ENCODE data around the gene SLC45A2. TPM values are rescaled to one million over a fixed set of nuclear protein-coding genes. Genes with fewer than 3 reads are reported as not detected.

Gene SLC45A2
- polyA plus RNA-seq, 3 donors, result not detected

DNA sequence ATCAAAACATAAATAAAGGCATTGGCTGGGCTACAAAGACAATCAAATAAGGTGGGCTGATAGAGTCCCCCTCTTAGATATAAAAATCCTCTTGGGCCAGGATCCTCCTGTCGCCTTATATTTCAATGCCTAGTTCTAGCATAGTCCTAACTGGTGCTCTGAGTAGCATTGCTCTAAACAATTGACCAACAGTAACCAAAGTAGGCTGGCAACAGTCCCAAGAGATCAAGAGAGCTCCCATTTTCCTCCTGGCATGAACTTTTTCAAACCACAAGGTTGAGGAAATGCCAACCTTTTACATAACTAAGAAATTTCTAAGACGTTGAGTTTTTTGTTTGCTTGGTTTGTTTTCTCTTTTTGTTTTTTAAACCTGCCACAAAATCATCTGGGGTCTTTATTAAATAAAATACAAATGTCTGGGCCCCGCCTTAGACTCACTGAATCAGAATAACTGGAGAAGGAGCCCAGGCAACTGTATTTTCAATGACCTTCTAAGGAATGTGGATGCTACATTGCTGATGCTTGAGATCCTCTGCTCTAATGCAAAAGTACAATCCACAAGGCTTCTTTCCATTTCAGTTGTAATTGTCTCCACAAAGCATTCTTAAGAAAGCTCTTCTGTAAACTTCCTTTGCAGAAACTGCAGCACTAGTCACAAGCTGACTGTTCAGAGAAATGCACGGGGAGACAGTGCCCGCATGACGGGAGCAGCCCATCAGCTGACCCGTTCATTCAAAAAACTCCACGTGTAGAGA lies 2.9 kb downstream of the SLC45A2 start:
- Histone ChIP-seq H3K27me3 (ENCODE audit: control insufficient read depth in 2 of 2, insufficient read depth in 2 of 2, low read length in 2 of 2) (no peaks in the 10 kb centered on the region), H3K79me2 (ENCODE audit: insufficient read depth, low read length) (no peaks in the 10 kb centered on the region), H4K20me1 (ENCODE audit: insufficient read depth, low read length) (no peaks in the 10 kb centered on the region), H3K36me3 (replicated peaks in 1 of 2; ENCODE audit: control insufficient read depth in 1 of 2, insufficient read depth in 2 of 2, low read length in 2 of 2) (no peaks in the 10 kb centered on the region), H3K4me1 (ENCODE audit: control insufficient read depth in 1 of 2, insufficient read depth in 2 of 2, low read length in 2 of 2) (no peaks in the 10 kb centered on the region), H3K9me3 (replicated peaks in 1 of 2; ENCODE audit: control insufficient read depth in 1 of 2, insufficient read depth in 1 of 2, low read length in 2 of 2) (peaks cover 3 to 12% of the 10 kb centered on the region in 2 donors), H3K4me3 (replicated peaks in 1 of 3; ENCODE audit: low read depth in 2 of 3, low read length in 3 of 3) (no peak overlapping the region), H3K27ac (ENCODE audit: low read depth in 1 of 2, low read length in 2 of 2) (no peak overlapping the region), H3K9ac (ENCODE audit: insufficient read depth, low read length, poor library complexity, severe bottlenecking) (no peak overlapping the region), H3K4me2 (replicated peaks; ENCODE audit: extremely low read depth, low read length, poor library complexity, severe bottlenecking) (no peak overlapping the region), H2AFZ (ENCODE audit: insufficient read depth, low read depth, low read length, poor library complexity, severe bottlenecking) (no peak overlapping the region)
- no peaks in the 10 kb centered on the region for H3K27me3 Mint-ChIP-seq (ENCODE audit: low read depth in 3 of 3)
- TF ChIP-seq, protein P1, sequence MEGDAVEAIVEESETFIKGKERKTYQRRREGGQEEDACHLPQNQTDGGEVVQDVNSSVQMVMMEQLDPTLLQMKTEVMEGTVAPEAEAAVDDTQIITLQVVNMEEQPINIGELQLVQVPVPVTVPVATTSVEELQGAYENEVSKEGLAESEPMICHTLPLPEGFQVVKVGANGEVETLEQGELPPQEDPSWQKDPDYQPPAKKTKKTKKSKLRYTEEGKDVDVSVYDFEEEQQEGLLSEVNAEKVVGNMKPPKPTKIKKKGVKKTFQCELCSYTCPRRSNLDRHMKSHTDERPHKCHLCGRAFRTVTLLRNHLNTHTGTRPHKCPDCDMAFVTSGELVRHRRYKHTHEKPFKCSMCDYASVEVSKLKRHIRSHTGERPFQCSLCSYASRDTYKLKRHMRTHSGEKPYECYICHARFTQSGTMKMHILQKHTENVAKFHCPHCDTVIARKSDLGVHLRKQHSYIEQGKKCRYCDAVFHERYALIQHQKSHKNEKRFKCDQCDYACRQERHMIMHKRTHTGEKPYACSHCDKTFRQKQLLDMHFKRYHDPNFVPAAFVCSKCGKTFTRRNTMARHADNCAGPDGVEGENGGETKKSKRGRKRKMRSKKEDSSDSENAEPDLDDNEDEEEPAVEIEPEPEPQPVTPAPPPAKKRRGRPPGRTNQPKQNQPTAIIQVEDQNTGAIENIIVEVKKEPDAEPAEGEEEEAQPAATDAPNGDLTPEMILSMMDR (IDR thresholded peaks at IDR 0.05), result no peak
- H3K27ac Mint-ChIP-seq, result no peak overlapping the region
- WGBS (ENCODE audit: insufficient coverage), result 91% methylated on average over 7 of the region's 8 CpGs
- no peaks in the 10 kb centered on the region for H3K36me3 Mint-ChIP-seq
- no peak overlapping the region for H3K4me3 Mint-ChIP-seq
- DNase-seq, result no peak
- intact Hi-C loops (cut with micrococcal nuclease), result no loop called here
- no peaks in the 10 kb centered on the region for H3K4me1 Mint-ChIP-seq
- H3K9me3 Mint-ChIP-seq, result peaks cover 0 to 1% (median 0%) of the 10 kb centered on the region in 7 donors

DNA sequence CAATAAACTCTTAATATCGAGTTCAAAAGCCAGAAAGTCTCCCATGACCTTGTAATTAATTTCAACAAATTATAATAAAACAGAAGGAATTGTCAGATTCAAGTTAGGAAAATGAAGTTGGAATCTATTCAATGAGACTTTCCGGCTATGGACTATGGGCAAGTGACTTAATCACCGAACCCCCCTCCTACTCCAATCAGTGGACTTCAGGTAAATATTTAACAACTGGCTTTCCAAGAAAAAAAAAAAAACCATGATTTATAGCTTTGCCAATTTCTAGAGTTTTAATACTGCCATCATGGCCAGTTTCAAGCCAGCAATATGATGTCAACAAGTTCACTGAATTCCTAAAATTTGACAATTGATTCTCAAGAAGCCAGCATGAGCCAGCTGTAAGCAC lies 4.5 kb downstream of the SLC45A2 start:
- no peaks in the 10 kb centered on the region for H3K4me1 Mint-ChIP-seq
- H3K36me3 ChIP-seq (replicated peaks in 1 of 2; ENCODE audit: control insufficient read depth in 1 of 2, insufficient read depth in 2 of 2, low read length in 2 of 2), result no peaks in the 10 kb centered on the region
- H3K4me2 ChIP-seq (replicated peaks; ENCODE audit: extremely low read depth, low read length, poor library complexity, severe bottlenecking), result no peak overlapping the region
- no peaks in the 10 kb centered on the region for H3K79me2 ChIP-seq (ENCODE audit: insufficient read depth, low read length)
- DNase-seq, result no peak
- H3K9ac ChIP-seq (ENCODE audit: insufficient read depth, low read length, poor library complexity, severe bottlenecking), result no peak overlapping the region
- H2AFZ ChIP-seq (ENCODE audit: insufficient read depth, low read depth, low read length, poor library complexity, severe bottlenecking), result no peak overlapping the region
- TF ChIP-seq, protein P1 (IDR thresholded peaks at IDR 0.05), result no peak
- H3K9me3 ChIP-seq (replicated peaks in 1 of 2; ENCODE audit: control insufficient read depth in 1 of 2, insufficient read depth in 1 of 2, low read length in 2 of 2), result peaks cover 3 to 4% of the 10 kb centered on the region in 2 donors
- H3K36me3 Mint-ChIP-seq, result no peaks in the 10 kb centered on the region
- H3K27me3 ChIP-seq (ENCODE audit: control insufficient read depth in 2 of 2, insufficient read depth in 2 of 2, low read length in 2 of 2), result no peaks in the 10 kb centered on the region
- H3K4me3 Mint-ChIP-seq, result no peak overlapping the region
- no peak overlapping the region for H3K27ac ChIP-seq (ENCODE audit: low read depth in 1 of 2, low read length in 2 of 2)
- no peak overlapping the region for H3K27ac Mint-ChIP-seq
- peaks cover 0 to 1% (median 0%) of the 10 kb centered on the region in 7 donors for H3K9me3 Mint-ChIP-seq
- intact Hi-C loops (cut with micrococcal nuclease), result no loop called here
- no peaks in the 10 kb centered on the region for H4K20me1 ChIP-seq (ENCODE audit: insufficient read depth, low read length)
- H3K27me3 Mint-ChIP-seq (ENCODE audit: low read depth in 3 of 3), result no peaks in the 10 kb centered on the region
- no CpG with 5 or more reads among the region's 3 CpGs for WGBS (ENCODE audit: insufficient coverage)
- no peak overlapping the region for H3K4me3 ChIP-seq (replicated peaks in 1 of 3; ENCODE audit: low read depth in 2 of 3, low read length in 3 of 3)
- no peaks in the 10 kb centered on the region for H3K4me1 ChIP-seq (ENCODE audit: control insufficient read depth in 1 of 2, insufficient read depth in 2 of 2, low read length in 2 of 2)

All from CD14-positive monocyte (primary cell).